Uterus (tissue), 2 donors: Measurements from ENCODE around the gene ABCG1.

Source experiments
- CTCF ChIP-seq, 4 experiments: fragments of 200-600 bp in 2 of 4; fragments of 450-650 bp in 2 of 4; sonication (generic) in 2 of 4; IDR thresholded peaks; one replicate each; pipeline ENCODE4 v1.5.1; 2016 to 2019; ENCODE audit warnings: antibody characterized with exemption in 4 of 4, mild to moderate bottlenecking in 2 of 4, moderate library complexity in 1 of 4
- POLR2A ChIP-seq, 2 donors: fragments of 450-650 bp; IDR thresholded peaks; one replicate each; pipeline ENCODE4 v1.6.1; 2016; ENCODE audit warnings: antibody characterized with exemption in 2 of 2, mild to moderate bottlenecking in 1 of 2, moderate library complexity in 1 of 2

- TF ChIP-seq POLR2A (IDR thresholded peaks at IDR 0.05) (no peak), CTCF (IDR thresholded peaks at IDR 0.05) (no peak)
Measured at GRCh38 chr21:42208036-42208435, 10.9 kb upstream of the ABCG1 start.
